WERI-Rb-1 (cell line): ENCODE results near the gene NDUFS7.

Experiments used
- DNase-seq: peaks from one replicate; pipeline ENCODE4 v3.0.0-alpha.2; 2020
- H3K27ac ChIP-seq: fragments of 250-450 bp; sonication (Bioruptor Pico); 2 replicates; pipeline ENCODE4 v1.5.1; 2020; ENCODE audit warnings: mild to moderate bottlenecking, moderate library complexity
- H3K27me3 ChIP-seq: fragments of 250-450 bp; sonication (Bioruptor Pico); 2 replicates; pipeline ENCODE4 v1.5.1; 2021; ENCODE audit warnings: mild to moderate bottlenecking, low read depth, moderate library complexity; ENCODE audit not compliant: insufficient read depth, severe bottlenecking
- H3K36me3 ChIP-seq: fragments of 250-450 bp; sonication (Bioruptor Pico); 2 replicates; pipeline ENCODE4 v1.5.1; 2020; ENCODE audit warnings: mild to moderate bottlenecking, moderate library complexity
- H3K4me3 ChIP-seq: 2 replicates; pipeline ENCODE4 v1.5.1; 2011; ENCODE audit warnings: low read depth, mild to moderate bottlenecking, control low read depth, low read length
- H3K9me3 ChIP-seq: fragments of 250-450 bp; sonication (Bioruptor Pico); 2 replicates; pipeline ENCODE4 v1.5.1; 2021; ENCODE audit warnings: mild to moderate bottlenecking, moderate library complexity; ENCODE audit not compliant: severe bottlenecking
- TF ChIP-seq, protein P1 (sequence below): IDR thresholded peaks from 2 replicates; pipeline ENCODE4 v1.5.1; 2011; ENCODE audit warnings: low read depth, mild to moderate bottlenecking, control low read depth, inconsistent platforms, low read length

Gene NDUFS7

DNA sequence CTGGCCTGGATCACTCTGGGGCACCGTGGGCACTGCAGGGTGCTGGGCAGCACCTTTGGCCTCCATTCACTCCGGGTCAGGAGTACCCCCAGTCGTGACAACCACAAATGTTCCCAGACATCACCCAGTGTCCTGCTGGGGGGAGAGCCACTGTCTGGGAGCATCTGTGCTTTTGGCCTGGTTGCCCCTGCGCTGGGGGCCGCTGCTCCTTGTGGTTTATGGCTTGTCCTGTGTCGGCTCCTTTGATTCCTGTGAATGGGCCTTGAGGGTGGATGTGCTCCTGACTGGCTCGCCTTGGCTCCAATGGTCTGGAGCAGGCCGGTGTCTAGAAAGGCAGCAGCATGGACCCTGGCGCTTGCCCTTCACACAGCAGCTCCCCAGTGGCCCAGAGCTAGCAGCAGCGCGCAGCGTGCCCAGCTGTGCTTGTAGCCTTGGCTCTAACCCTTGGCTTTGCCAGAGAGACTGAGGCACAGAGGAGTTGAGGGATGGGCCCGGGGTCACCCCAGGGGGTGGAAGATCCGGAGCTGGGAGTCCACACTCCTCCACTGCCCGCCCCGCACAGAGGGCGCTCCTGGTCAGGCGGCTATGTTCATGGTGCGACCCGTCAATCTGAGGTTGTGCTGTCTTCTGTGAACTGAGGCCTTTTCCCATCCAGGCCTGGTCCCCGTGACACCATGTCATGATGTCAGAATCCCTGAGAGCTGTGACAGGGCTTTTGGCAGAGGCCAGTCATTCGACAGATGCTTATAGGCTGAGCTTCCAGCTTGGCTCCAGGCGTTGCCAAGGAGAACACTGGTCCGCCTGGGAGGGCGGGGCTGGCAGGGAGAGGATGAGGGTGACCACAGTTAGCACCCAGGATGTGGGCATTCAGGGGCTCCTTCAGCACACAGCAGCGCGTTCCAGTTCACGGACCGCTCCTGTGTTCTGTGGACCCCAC lies 27.8 kb downstream of the NDUFS7 start:
- Histone ChIP-seq H3K36me3 (peaks cover 74% of the 10 kb centered on the region), H3K27ac (no peak overlapping the region)

DNA sequence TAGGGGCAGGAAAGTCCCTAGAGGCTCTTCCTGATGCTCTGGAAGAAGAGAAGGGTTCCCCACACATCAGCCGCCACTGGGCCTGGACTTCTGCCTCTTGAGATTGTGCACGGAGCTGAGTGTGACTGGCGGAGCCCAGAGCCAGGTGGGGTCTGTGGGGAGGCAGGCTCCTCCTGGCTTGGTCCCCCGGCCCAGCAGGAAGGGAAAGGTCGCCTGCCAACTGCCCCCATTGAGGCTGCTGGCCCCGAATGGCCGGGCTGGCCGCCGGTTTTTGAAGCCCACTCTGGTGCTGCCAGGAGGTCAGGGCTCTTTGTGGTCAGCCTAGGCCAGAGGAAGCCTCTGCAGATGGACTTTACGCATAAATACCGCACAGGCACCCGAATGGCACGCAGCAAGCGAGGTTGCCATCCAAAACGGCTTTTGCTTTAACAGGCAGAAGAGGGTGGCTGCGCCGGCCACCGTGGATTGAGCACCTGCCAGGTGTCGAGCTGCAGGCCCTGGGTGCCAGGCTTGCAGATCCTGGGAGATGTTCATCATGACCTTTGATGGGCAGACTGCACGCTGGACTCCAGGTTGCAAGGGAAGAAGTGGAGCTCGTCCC lies 28.7 kb downstream of the NDUFS7 start:
- no peak for DNase-seq
- peaks cover 82% of the 10 kb centered on the region for H3K36me3 ChIP-seq
- no peak overlapping the region for H3K27ac ChIP-seq
- no peaks in the 10 kb centered on the region for H3K9me3 ChIP-seq
- no peaks in the 10 kb centered on the region for H3K27me3 ChIP-seq
- no peak overlapping the region for H3K4me3 ChIP-seq
- TF ChIP-seq, protein P1, sequence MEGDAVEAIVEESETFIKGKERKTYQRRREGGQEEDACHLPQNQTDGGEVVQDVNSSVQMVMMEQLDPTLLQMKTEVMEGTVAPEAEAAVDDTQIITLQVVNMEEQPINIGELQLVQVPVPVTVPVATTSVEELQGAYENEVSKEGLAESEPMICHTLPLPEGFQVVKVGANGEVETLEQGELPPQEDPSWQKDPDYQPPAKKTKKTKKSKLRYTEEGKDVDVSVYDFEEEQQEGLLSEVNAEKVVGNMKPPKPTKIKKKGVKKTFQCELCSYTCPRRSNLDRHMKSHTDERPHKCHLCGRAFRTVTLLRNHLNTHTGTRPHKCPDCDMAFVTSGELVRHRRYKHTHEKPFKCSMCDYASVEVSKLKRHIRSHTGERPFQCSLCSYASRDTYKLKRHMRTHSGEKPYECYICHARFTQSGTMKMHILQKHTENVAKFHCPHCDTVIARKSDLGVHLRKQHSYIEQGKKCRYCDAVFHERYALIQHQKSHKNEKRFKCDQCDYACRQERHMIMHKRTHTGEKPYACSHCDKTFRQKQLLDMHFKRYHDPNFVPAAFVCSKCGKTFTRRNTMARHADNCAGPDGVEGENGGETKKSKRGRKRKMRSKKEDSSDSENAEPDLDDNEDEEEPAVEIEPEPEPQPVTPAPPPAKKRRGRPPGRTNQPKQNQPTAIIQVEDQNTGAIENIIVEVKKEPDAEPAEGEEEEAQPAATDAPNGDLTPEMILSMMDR: no peak

More for the DNA sequence above, 27.8 kb downstream of the NDUFS7 start:
- Histone ChIP-seq H3K27me3 (no peaks in the 10 kb centered on the region), H3K9me3 (no peaks in the 10 kb centered on the region), H3K4me3 (no peak overlapping the region)
- DNase-seq: no peak
- TF ChIP-seq, protein P1: no peak

DNA sequence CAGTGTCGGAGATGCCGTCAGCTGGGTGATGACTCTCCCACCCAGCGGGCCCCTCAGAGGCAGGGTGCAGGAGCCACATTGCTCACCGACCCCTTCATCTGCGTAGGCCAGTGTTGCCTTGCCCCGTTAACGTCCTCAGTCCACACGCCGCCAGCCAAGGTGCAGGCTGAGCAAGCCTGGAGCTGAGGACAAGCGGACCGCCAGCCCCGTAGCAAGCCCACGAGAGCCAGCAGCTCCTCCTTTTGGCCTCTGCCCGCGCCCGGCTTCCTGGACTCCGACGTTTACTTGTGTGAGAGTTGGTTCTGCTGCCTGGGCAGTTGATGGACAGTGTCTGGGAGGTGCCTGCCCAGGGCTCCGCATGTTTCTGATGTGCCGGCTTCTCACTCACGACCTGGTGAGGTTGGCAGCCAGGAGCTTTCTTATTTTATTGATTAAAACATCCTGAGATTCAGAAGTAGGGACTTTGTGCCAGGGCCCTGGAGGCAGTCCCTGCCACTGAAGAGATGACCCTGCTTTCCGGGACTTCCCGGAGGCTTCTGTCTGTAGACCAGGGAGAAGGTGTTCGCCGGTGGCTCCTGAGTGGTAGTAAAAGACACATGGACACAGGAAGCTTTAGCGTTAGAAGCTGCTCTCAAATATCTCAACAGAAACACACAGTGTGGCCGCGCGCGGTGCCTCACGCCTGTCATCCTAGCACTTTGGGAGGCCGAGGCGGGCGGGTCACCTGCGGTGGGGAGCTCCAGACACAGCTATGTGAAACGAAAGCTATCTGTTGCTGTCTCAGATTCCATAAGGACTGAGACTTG lies 29.5 kb downstream of the NDUFS7 start:
- TF ChIP-seq, protein P1: no peak
- no peak for DNase-seq
- no peak overlapping the region for H3K4me3 ChIP-seq
- no peaks in the 10 kb centered on the region for H3K27me3 ChIP-seq
- H3K36me3 ChIP-seq: peaks cover 86% of the 10 kb centered on the region
- no peaks in the 10 kb centered on the region for H3K9me3 ChIP-seq
- no peak overlapping the region for H3K27ac ChIP-seq

DNA sequence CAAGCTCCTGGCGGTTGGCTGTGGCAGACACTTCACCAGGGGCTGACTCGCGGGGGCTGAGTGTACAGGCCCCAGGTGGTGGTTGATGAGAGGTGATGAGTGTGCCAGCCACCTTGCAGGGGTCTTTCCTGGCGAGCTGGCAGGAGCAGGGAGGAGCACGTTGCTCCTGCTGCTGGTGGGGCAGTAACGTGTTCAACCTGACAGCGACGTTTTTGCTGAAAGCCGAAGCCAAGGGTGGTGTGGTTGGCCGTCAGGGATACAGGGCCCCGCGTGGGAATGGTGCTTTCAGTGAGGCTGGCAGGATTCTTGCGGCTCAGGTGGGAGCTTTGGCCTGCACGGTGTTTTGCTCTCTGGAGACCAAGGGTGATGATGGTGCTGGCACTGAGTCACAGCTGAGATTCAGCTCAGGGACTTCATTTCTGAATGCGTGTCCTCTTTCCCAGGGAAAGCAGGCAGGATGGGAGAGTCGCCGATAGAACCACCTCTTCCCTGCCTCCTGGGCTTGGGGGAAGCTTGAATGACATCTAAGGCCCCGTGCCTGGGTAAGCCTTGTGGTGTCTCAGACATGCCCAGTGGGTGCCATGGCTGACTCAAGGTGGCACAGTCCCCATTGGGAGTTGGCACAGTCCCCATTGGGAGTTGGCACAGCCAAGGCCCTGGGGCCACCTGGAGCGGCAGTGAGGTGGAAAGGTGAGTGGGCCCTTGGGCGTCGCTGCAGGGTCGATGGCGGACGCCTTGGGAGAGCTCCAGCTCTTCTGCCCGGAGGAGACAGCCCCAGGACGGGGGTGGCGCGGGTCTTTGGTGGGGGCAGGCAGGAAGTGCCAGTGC lies 32.5 kb downstream of the NDUFS7 start:
- Histone ChIP-seq H3K36me3 (peaks cover 74% of the 10 kb centered on the region), H3K9me3 (no peaks in the 10 kb centered on the region), H3K4me3 (no peak overlapping the region), H3K27me3 (no peaks in the 10 kb centered on the region), H3K27ac (no peak overlapping the region)
- TF ChIP-seq, protein P1: no peak
- no peak for DNase-seq

- Histone ChIP-seq H3K9me3 (no peaks in the 10 kb centered on the region), H3K27ac (no peak overlapping the region), H3K36me3 (peaks cover 74% of the 10 kb centered on the region), H3K27me3 (no peaks in the 10 kb centered on the region), H3K4me3 (no peak overlapping the region)
- no peak for DNase-seq
- TF ChIP-seq, protein P1: no peak
Observed at GRCh38 chr19:1417145-1417544, 33.4 kb downstream of the NDUFS7 start.
